T47D (cell line): ENCODE results near the gene KBTBD2.
A peak's percentile ranks its signal among the peaks of the same experiment; 100 is the strongest.
"Not testable (repeated sequence)": the region's sequence is repeated elsewhere in the genome, so short reads cannot be mapped to it uniquely, and the experiment has no call there.

ENCODE experiments used
- DNase-seq, 2 experiments: peaks; one replicate each; pipeline versions ENCODE4 v3.0.0 to v3.0.0-alpha.2; 2011 to 2012; ENCODE audit warnings: low read depth in 1 of 2, low spot score in 1 of 2
- JUND ChIP-seq: IDR thresholded peaks from 2 replicates; pipeline ENCODE4 v1.6.1; 2012; ENCODE audit warnings: low read depth
- in situ Hi-C: cut with HindIII; loops from 2 replicates; pipeline ENCODE4 v1.10.0; 2016; ENCODE audit warnings: low sequenced_read_pairs, low pct_unique_long_range_greater_than_20kb

KBTBD2 gene

GRCh38 chr7:32890010-32890792, 1.4 kb downstream of the KBTBD2 start:
- peak in 1 of 2 experiments; percentile 63 for DNase-seq
- in situ Hi-C loops: no loop called here
- no peak for TF ChIP-seq JUND

- in situ Hi-C loops: no loop called here
- no peak for DNase-seq
- TF ChIP-seq JUND: no peak
These were observed 3.1 kb downstream of the KBTBD2 start for GRCh38 chr7:32888505-32888904.

GRCh38 chr7:32887395-32887794, 4.2 kb downstream of the KBTBD2 start:
- TF ChIP-seq JUND: no peak
- DNase-seq: no peak
- in situ Hi-C loops: no loop called here

- in situ Hi-C loops: no loop called here
- TF ChIP-seq JUND: no peak
- DNase-seq: no peak
These were observed 10.2 kb downstream of the KBTBD2 start for GRCh38 chr7:32881074-32881982.

GRCh38 chr7:32879460-32879859, 12.1 kb downstream of the KBTBD2 start:
- no peak for TF ChIP-seq JUND
- DNase-seq: peak in 1 of 2 experiments; percentile 53
- in situ Hi-C loops: no loop called here

GRCh38 chr7:32878023-32878422, 13.5 kb downstream of the KBTBD2 start:
- DNase-seq, in situ Hi-C loops: not testable (repeated sequence)

GRCh38 chr7:32872421-32872820, 19.1 kb downstream of the KBTBD2 start:
- in situ Hi-C loops: no loop called here
- DNase-seq: no peak
- no peak for TF ChIP-seq JUND

- DNase-seq: no peak
- TF ChIP-seq JUND: no peak
- in situ Hi-C loops: no loop called here
These were observed 19.8 kb downstream of the KBTBD2 start for GRCh38 chr7:32871624-32872371.

GRCh38 chr7:32870298-32870697, 21.3 kb downstream of the KBTBD2 start:
- DNase-seq: no peak
- in situ Hi-C loops: no loop called here
- no peak for TF ChIP-seq JUND

GRCh38 chr7:32869716-32870115, 21.8 kb downstream of the KBTBD2 start:
- in situ Hi-C loops: no loop called here
- no peak for DNase-seq
- no peak for TF ChIP-seq JUND

GRCh38 chr7:32868116-32868515, 23.4 kb downstream of the KBTBD2 start:
- in situ Hi-C loops: no loop called here
- no peak for DNase-seq
- TF ChIP-seq JUND: no peak

GRCh38 chr7:32865448-32866030, 26.0 kb downstream of the KBTBD2 start:
- no peak for DNase-seq
- in situ Hi-C loops: no loop called here
- no peak for TF ChIP-seq JUND

- in situ Hi-C loops, DNase-seq: not testable (repeated sequence)
These were observed 27.7 kb downstream of the KBTBD2 start for GRCh38 chr7:32863872-32864271.
